Gastrocnemius medialis (tissue), 4 donors: ENCODE results near the gene PIP4K2A. TPM values are rescaled to one million over a fixed set of nuclear protein-coding genes. Genes with fewer than 3 reads are reported as not detected.
"Not testable (repeated sequence)": the region's sequence is repeated elsewhere in the genome, so short reads cannot be mapped to it uniquely, and the experiment has no call there.

Source experiments
- ATAC-seq, 2 donors: fragments of 150-250 bp; one replicate each; pipeline ENCODE4 v1.9.1; 2016
- DNase-seq, 2 donors: peaks; one replicate each; pipeline ENCODE4 v3.0.0-alpha.2; 2019
- H3K27ac ChIP-seq, 4 donors: fragments of 200-600 bp; sonication (generic); 1 replicate in 1 of 4; 2 replicates in 3 of 4; pipeline ENCODE4 v1.5.1; 2016 to 2018; ENCODE audit warnings: mild to moderate bottlenecking in 2 of 4, moderate library complexity in 1 of 4
- H3K27me3 ChIP-seq, 3 donors: fragments of 200-600 bp; sonication (generic) in 2 of 3; 1 replicate in 1 of 3; 2 replicates in 2 of 3; pipeline versions ENCODE4 v1.5.1 to v1.6.0; 2016 to 2019; ENCODE audit warnings: mild to moderate bottlenecking in 1 of 3, moderate library complexity in 1 of 3
- H3K36me3 ChIP-seq, 2 donors: fragments of 200-600 bp; sonication (generic) in 1 of 2; one replicate each; pipeline ENCODE4 v1.5.1; 2017 to 2018
- H3K4me1 ChIP-seq, 2 donors: fragments of 200-600 bp; sonication (generic) in 1 of 2; one replicate each; pipeline ENCODE4 v1.5.1; 2016 to 2017; ENCODE audit warnings: mild to moderate bottlenecking in 2 of 2
- H3K4me3 ChIP-seq, 4 donors: fragments of 200-600 bp; sonication (generic) in 3 of 4; 1 replicate in 1 of 4; 2 replicates in 3 of 4; pipeline ENCODE4 v1.5.1; 2016 to 2019; ENCODE audit warnings: mild to moderate bottlenecking in 2 of 4
- H3K9me3 ChIP-seq, 3 donors: fragments of 200-600 bp; sonication (generic) in 2 of 3; 1 replicate in 1 of 3; 2 replicates in 2 of 3; pipeline ENCODE4 v1.5.1; 2016 to 2019
- CTCF ChIP-seq, 5 experiments: fragments of 450-650 bp in 3 of 5; fragments of 200-600 bp in 2 of 5; sonication (generic) in 2 of 5; IDR thresholded peaks in 4 of 5; conservative IDR thresholded peaks in 1 of 5; 1 replicate in 4 of 5; 2 replicates in 1 of 5; pipeline ENCODE4 v1.5.1; 2016 to 2019; ENCODE audit warnings: antibody characterized with exemption in 5 of 5, mild to moderate bottlenecking in 3 of 5, moderate library complexity in 3 of 5
- POLR2A ChIP-seq, 2 donors: fragments of 450-650 bp; IDR thresholded peaks; one replicate each; pipeline ENCODE4 v1.6.1; 2017; ENCODE audit warnings: antibody characterized with exemption in 2 of 2, mild to moderate bottlenecking in 2 of 2, moderate library complexity in 2 of 2
- in situ Hi-C, 4 donors: fragments of 200-750 bp; cut with MboI; loops; one replicate each; pipeline versions ENCODE4 v1.15.0 to v1.8.0; 2017; ENCODE audit warnings: low sequenced_read_pairs in 4 of 4
- intact Hi-C: fragments of 100-400 bp; cut with DNase I; formaldehyde crosslinking; loops from one replicate; pipeline ENCODE4 v1.15.1; 2023; ENCODE audit warnings: low total_unique reads
- total RNA-seq, 4 donors: library from RNA; depleted of rRNA; stranded (reverse); fragments of >200 nt; gene quantifications; one replicate each; pipeline versions ENCODE4 v1.1.0 to v1.2.3, GENCODE V29; 2016

Gene PIP4K2A
- total RNA-seq, 4 donors from 2014 or later, result 3.9 to 7.5 (median 4.7) TPM

- no peak overlapping the region for H3K27ac ChIP-seq
- H3K4me3 ChIP-seq, result no peak overlapping the region
- DNase-seq (no peak), ATAC-seq (no peak)
- intact Hi-C loops, result no loop called here
- H3K27me3 ChIP-seq, result no peaks in the 10 kb centered on the region
- H3K36me3 ChIP-seq, result no peaks in the 10 kb centered on the region
- no peak for TF ChIP-seq POLR2A (IDR thresholded peaks at IDR 0.05)
- TF ChIP-seq CTCF (IDR thresholded peaks at IDR 0.05 in 4 of 5, conservative IDR thresholded peaks at IDR 0.05 in 1 of 5), result no peak
- H3K9me3 ChIP-seq, result no peaks in the 10 kb centered on the region
- no peaks in the 10 kb centered on the region for H3K4me1 ChIP-seq
- in situ Hi-C loops, result no loop called here
Measured at GRCh38 chr10:22742678-22743077, 28.3 kb upstream of the PIP4K2A start.

- intact Hi-C loops, ATAC-seq, H3K4me1 ChIP-seq, in situ Hi-C loops, H3K9me3 ChIP-seq, H3K27me3 ChIP-seq, H3K4me3 ChIP-seq, H3K27ac ChIP-seq, H3K36me3 ChIP-seq, DNase-seq: not testable (repeated sequence)
Measured at GRCh38 chr10:22741631-22742030, 27.3 kb upstream of the PIP4K2A start.

GRCh38 chr10:22740180-22740579, 25.8 kb upstream of the PIP4K2A start:
- in situ Hi-C loops (no loop called here), intact Hi-C loops (no loop called here)
- Histone ChIP-seq H3K27ac (no peak overlapping the region), H3K27me3 (no peaks in the 10 kb centered on the region), H3K4me1 (no peaks in the 10 kb centered on the region), H3K4me3 (no peak overlapping the region), H3K9me3 (no peaks in the 10 kb centered on the region), H3K36me3 (no peaks in the 10 kb centered on the region)
- TF ChIP-seq CTCF (IDR thresholded peaks at IDR 0.05 in 4 of 5, conservative IDR thresholded peaks at IDR 0.05 in 1 of 5) (no peak), POLR2A (IDR thresholded peaks at IDR 0.05) (no peak)
- ATAC-seq (no peak), DNase-seq (no peak)

GRCh38 chr10:22737587-22737986, 23.2 kb upstream of the PIP4K2A start:
- no peak overlapping the region for H3K4me3 ChIP-seq
- TF ChIP-seq POLR2A (IDR thresholded peaks at IDR 0.05), result no peak
- TF ChIP-seq CTCF (IDR thresholded peaks at IDR 0.05 in 4 of 5, conservative IDR thresholded peaks at IDR 0.05 in 1 of 5), result no peak
- ATAC-seq (peak in 1 of 2 donors; percentile 63), DNase-seq (peak in 1 of 2 donors; percentile 34)
- in situ Hi-C loops (no loop called here), intact Hi-C loops (no loop called here)
- H3K36me3 ChIP-seq, result no peaks in the 10 kb centered on the region
- no peaks in the 10 kb centered on the region for H3K27me3 ChIP-seq
- no peak overlapping the region for H3K27ac ChIP-seq
- H3K4me1 ChIP-seq, result no peaks in the 10 kb centered on the region
- H3K9me3 ChIP-seq, result no peaks in the 10 kb centered on the region

- Histone ChIP-seq H3K9me3 (no peaks in the 10 kb centered on the region), H3K27ac (no peak overlapping the region), H3K27me3 (no peaks in the 10 kb centered on the region), H3K4me3 (no peak overlapping the region), H3K36me3 (no peaks in the 10 kb centered on the region), H3K4me1 (no peaks in the 10 kb centered on the region)
- no peak for DNase-seq
- in situ Hi-C loops (no loop called here), intact Hi-C loops (no loop called here)
- no peak for ATAC-seq
- no peak for TF ChIP-seq POLR2A (IDR thresholded peaks at IDR 0.05)
- no peak for TF ChIP-seq CTCF (IDR thresholded peaks at IDR 0.05 in 4 of 5, conservative IDR thresholded peaks at IDR 0.05 in 1 of 5)
Measured at GRCh38 chr10:22736134-22736533, 21.8 kb upstream of the PIP4K2A start.
